Measurements from ENCODE around the gene DUSP5.

Gene DUSP5

DNA sequence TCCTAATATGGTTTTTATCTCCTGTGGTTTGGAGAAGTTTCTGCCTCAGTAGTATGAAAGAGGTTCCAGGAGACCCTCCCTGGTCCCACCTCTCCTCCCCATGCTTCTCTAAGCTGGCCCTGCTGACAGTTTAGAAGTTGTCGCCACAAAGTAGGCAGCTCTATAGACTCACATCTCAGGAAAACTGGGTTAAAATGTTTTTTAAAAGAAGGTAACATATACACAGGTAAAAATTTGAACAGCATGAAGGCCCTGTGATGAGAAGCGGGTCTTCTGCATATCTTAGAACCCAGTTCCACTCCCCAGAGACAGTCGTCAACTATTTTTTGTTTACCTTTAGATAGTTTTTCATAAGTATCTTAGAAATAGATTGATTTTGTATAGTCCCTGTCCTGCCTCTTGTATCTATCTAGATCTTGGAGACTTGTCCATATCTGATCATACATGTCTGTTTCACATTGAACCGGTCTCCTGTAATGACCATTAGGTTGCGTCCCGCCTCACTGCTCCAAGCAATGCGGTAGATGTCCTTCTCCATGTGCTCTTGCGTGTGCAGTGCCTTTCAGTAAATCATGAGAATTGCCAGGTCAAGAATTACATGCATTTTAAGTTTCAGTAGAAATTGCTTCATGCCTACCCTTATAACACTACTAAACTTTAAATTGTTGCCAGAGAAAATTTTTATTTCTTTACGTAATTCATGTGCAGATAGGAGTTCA, 2.2 kb downstream of the DUSP5 start:
- no peak for DNase-seq (ENCODE audit: low read depth in 2 of 2)

DNA sequence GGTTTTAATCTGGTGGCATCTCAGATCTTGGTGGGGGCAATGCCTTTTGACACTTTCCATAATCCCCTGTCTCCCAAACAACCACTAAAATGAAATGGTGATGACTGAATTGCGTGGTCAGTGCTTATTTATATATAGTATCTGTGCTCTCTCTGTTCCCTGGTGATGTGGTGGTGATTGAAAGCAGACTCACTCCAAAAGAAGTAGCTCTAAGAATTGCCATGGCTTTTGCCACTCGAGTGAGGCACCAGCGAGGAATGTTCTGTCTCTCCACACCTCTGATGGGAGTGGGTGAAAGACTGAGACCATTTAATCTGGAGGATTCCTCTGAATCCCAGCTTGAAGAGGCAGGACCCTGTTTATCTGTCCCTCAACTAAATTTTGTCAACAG, 2.8 kb downstream of the DUSP5 start:
- DNase-seq (ENCODE audit: low read depth in 2 of 2): no peak

DNA sequence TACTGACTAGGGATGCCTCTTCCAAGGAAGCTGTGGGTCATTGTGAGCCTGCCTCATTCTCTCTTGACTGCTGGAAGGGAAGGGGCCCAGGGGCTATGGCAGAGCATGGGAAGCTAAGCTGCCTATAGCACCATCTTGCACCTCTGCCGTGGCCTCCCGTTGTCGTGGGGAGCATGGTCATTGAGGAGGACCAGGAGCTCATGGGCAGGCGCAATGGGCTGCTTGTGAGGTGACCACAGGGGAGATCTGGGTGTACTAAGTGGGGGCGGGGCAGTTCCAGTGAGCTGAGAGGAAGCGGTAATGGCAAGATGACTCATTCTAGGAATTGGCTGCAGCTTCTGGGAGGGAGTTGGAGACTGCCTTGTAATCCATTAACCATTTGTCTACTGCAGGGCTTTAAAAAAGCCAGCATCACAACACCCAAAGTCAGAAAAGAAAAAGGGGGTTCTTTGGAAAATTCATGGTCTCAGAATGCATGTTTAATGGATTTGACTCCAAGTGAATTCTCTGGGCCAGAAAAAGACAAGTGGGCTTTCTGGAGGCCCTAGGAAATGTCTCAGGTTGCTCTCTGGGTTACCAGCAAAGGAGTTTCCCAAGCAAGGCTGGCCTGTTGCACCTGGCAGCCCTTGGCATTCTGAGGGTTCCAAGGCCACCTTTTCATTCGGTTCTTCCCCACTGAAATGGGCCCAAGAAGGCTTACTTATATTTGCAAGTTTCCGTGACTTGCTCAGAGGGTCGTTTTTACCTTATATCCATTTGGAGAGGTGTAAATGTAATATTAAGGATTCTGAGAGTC, 3.6 kb downstream of the DUSP5 start:
- DNase-seq (ENCODE audit: low read depth in 2 of 2): peak; percentile 58 to 67

DNA sequence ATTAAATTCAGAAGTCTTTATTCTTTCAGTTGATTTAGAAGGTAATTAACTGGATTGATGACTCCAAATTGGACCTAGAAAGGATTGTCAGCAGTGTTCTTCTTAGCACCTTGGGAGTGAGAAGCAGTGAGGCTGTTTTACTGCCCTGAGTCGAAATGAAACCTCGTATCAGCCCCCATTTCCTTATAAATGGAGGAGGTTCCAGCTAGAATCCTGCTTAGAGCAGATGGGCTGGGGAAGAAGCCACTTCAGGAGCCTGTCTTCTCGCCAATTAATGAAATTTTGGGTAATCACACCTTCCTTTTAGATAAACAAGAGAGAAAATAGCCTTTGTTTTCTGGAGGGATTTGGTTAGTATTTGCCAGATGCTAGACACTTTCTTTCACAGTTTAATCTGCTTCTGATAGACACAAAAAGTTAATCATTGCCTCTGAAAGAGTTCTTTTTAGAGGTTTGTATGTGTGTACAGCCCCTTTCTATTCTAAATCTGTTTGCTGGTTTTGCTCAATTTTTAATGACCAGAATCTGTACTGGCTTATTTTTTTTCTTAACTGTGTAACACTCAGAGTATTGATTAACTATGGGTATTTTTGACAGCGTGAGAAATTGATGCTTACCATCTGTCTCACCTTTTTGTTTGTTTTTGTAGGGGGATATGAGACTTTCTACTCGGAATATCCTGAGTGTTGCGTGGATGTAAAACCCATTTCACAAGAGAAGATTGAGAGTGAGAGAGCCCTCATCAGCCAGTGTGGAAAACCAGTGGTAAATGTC, 4.6 kb downstream of the DUSP5 start:
- no peak for DNase-seq (ENCODE audit: low read depth in 2 of 2)

DNA sequence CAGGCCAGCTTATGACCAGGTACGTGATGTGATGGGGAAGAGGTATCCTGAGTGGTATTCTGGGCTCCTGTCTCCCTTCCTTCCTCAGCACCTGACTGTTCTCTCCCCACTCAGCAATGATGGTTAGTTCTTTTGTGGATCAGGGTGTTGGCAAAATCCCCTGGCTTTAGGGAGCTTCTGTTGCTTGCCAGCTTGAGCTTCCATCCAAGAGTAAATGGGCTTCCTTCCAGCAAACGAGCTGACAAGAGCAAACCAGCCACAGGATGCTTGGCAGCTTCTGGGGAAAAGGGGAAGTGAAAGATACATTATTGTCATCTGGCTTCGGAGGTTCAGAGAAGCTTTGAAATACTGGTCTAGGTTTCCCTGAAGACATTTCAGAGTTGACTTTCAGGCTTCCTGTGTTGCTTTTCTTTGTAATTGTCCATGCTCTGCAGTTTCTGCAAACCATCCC, 5.2 kb downstream of the DUSP5 start:
- no peak for DNase-seq (ENCODE audit: low read depth in 2 of 2)

DNA sequence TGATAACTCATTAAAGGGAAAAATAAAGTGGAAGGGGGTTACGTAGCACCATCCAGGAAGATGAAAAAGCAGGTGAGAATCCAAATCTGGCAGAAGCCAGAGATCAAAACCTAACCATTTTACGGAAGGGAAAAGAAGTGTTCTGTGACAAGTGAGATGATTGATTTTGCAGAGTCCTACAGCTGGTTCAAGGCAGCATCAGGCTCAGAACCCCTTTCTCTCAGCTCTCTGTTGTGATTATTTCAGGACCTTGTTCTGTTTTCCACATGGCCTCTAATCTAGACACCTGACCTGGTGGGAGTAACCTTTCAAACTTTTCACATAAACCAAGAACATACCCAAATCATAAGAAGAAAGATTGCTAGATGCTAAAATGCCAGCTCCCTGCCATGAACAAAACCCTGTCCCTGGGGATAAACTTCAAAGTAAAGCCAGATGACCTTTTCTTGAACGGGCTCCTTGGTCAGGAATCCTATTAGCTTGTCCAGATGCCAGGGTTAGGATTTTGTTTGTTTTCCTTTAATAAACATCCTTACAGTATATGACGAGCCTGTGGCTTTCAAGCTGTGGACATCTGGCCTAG, 5.9 kb downstream of the DUSP5 start:
- no peak for DNase-seq (ENCODE audit: low read depth in 2 of 2)

DNA sequence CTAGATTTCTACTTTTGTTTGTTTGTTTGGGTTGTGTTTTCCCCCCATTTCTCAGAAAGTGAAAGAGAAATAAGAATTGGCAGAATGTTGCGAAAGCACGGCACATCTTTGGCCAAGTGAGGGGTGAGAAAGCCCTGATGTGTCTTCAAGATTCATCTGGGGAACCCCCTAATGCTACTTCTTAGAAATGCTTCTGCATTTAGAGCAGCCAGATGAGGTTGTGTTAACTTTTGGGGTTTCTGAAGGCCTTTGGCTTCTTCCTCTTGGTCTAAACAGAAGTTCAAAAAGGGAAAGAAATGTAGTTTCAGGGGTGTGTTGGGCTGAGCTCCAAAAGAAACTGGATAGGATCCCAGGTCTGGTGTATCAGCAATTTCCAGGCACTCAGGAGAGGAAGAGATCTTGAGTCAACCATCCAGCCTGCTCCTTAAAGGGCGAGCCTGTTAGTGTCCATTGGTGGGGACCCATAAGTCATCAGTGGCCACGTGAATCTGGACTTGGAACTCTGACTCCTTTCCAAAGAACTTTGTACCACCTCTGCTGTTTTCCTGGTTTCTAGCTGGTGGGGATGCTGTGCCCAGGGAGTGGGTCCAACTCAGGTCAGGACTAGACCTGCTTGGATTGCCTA, 6.5 kb downstream of the DUSP5 start:
- peak in 1 of 2 donors; percentile 39 for DNase-seq (ENCODE audit: low read depth in 2 of 2)

DNA sequence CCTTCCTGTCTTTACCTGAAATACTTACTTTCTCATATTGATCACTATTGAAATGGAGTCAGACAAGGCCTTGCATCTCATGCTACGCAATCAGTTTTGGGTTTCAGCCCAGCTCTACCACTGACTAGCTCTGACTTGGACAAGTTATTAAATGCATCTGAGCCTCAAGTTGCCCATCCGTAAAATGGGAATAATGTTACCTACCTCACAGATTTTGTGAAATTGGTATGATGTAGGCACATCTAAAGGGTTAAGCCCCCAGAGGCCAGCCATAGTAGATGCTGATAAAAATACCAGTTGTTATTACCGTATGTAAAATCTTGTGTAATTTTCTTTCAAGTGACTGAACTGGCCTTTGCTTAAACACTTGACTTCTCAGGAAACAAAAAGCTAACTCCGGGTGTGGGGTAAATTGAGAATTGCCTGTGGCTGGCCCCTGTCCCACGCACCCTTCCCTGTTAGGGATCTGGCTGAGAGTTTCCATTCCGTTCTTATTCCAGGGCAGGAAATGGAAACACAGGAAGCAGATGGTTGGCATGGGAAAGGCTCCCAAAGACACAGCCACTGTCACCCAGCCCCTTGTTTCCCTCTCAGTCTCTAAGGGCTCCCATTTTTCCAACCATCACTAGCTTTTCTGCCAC, 7.5 kb downstream of the DUSP5 start:
- DNase-seq (ENCODE audit: low read depth in 2 of 2): no peak

DNA sequence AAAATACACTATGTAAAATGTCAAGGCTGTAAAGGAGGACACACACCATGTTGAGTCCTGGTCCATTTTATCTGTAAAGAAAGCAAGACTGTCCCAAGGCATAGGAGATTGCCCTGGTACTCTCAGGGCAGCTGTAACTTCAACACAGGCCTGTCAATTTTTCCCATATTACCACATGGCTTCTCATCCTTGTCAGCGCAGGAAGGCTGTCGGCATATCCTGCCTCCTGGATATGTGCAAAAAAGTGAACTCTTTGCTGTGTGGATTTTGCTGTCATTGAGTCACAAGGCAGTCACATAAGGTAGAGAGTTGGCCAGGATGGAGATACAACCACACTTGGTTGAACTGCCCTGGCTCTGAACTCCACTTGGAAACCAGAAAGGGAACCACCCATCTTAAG, 8.7 kb downstream of the DUSP5 start:
- DNase-seq (ENCODE audit: low read depth in 2 of 2): no peak

DNA sequence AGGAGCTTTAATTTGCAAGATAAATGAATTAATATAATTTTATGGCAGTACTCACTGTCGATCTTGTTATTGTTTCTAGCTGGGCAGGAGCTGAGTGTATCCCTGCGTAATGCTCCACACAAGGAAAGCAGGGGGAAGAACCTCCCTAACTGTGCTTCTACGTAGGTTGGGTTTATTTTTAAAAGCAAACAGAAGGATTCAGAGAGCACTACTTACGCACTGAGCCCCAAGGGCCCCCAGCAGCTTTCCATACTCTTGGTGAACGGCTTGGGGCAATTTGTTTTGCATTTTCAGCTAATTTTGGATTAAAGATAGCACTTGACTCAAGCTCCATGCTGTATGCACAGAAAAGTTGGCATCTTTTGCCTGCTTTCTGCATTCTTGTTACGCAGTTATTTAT, 9.6 kb downstream of the DUSP5 start:
- no peak for DNase-seq (ENCODE audit: low read depth in 2 of 2)

DNA sequence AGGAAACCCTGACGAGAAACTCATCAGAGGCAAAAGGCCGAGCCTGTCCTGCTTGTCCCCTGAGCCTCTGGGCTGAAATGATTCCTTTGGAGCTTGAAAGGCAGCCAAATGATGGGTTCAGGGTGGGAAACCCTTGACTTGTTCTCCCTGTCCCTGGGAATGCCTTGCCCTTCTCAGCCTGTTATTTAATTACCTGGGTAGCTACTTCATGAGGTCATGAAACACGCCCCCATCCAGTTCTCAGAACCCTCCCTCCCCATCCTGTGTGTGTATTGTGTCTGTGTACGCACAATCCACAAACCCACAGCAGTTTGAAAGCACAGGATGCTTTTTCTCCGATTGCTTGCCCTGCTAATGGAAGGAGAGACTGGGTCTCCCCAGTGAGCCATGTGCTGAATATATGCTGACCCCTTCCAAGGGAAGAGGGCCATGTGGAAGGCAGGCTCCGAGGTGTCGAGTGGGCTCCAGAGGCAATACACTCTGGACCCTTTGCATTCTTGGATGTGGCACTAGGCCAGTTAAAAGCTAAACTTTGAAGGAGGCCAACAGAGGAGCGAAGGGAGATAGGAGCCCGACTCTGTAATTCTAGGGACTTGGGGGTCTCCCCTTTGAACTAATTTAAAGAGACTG, 10.6 kb downstream of the DUSP5 start:
- DNase-seq (ENCODE audit: low read depth in 2 of 2): no peak

DNA sequence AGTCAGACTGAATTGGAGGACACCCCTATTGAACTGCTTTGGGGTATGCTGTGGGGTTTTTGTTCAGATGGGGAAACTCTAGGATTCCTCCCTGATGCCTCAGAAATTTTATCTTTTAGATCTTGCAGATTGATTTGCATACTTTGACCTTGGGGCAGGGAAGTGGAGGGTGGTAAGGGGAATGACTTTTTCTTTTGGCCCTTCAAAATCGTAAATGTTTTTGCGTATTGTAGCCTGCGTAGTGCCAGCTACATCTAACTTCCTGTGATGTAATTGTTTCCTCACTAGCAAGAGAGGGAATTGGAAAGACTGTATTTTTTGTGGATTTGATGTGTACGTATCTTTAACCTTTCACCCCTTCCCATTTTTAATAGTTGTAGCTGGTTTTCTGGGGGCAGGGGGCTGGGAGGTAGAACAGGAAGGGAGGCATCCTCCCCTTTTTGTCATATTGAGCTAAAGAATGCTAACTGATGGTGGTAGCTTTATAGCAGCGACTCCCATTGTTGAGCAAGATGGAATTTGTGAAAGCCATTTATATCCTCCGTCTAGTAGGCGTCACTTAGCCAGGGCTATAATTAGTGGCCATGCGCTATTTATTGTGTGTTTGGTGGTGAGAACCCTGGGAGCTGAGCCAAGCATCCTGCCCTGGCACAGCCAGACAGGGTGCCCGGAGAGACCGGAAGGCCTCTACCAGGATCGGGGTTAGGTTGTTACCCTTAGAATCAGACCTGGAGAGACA, 11.3 kb downstream of the DUSP5 start:
- no peak for DNase-seq (ENCODE audit: low read depth in 2 of 2)

DNA sequence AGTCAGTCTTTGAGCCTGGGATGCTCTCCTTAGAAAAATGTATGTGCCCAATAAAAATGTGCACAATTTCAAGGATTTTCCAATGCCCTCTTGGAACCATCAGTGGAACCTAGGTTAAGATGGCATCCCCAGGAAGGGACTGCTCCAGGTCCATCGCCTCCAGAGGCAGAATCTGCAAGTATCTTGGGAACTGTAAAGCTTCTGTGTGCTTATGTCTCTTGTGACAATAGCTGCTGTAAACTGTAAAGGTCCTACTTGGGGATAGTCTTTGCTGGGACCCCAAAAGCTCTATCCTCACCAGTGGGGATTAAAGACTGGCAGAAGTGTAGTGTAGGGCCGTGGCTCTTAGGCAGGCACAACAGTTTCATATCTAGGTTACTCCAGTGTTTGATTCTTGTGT, 11.9 kb downstream of the DUSP5 start:
- DNase-seq (ENCODE audit: low read depth in 2 of 2): no peak

DNA sequence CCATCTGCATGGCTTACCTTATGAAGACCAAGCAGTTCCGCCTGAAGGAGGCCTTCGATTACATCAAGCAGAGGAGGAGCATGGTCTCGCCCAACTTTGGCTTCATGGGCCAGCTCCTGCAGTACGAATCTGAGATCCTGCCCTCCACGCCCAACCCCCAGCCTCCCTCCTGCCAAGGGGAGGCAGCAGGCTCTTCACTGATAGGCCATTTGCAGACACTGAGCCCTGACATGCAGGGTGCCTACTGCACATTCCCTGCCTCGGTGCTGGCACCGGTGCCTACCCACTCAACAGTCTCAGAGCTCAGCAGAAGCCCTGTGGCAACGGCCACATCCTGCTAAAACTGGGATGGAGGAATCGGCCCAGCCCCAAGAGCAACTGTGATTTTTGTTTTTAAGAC, 12.4 kb downstream of the DUSP5 start:
- no peak for DNase-seq (ENCODE audit: low read depth in 2 of 2)

DNA sequence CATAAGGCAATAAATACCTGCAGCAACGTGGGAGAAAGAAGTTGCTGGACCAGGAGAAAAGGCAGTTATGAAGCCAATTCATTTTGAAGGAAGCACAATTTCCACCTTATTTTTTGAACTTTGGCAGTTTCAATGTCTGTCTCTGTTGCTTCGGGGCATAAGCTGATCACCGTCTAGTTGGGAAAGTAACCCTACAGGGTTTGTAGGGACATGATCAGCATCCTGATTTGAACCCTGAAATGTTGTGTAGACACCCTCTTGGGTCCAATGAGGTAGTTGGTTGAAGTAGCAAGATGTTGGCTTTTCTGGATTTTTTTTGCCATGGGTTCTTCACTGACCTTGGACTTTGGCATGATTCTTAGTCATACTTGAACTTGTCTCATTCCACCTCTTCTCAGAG, 13.0 kb downstream of the DUSP5 start:
- no peak for DNase-seq (ENCODE audit: low read depth in 2 of 2)

DNA sequence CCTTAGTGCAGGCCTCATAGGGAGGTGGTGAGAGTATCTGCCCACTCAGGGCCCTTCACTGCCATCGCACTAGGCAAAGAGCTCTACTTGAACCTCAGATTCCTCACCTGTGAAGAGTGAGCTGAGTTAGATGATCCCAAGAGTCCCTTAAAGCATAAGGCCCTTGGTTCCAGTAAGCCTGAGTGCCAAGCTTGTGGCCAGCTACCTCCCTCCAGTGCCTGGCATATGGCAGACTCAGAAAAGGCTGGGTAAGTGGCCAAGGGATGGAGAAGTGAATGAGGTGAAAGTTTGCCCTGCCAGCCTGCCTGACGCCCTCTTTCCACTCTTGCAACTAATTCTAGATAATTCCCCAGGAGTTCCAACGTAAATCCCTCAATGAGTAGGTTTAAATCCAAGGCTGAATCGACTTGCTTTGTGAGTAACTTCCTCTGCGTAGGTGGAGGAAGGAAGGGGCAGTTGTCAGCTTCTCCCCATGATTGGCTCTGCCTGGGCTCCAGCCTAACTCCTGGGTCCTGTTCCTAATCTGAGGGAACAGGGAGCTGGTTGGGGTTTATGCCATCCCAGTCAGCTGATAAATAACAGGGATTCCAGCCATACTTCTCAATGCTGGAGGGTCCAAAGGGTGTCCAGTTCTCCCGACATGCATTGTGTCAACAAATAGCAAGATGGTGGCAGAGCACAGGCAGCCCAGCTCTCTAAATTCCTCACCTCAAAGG, 14.2 kb downstream of the DUSP5 start:
- no peak for DNase-seq (ENCODE audit: low read depth in 2 of 2)

DNA sequence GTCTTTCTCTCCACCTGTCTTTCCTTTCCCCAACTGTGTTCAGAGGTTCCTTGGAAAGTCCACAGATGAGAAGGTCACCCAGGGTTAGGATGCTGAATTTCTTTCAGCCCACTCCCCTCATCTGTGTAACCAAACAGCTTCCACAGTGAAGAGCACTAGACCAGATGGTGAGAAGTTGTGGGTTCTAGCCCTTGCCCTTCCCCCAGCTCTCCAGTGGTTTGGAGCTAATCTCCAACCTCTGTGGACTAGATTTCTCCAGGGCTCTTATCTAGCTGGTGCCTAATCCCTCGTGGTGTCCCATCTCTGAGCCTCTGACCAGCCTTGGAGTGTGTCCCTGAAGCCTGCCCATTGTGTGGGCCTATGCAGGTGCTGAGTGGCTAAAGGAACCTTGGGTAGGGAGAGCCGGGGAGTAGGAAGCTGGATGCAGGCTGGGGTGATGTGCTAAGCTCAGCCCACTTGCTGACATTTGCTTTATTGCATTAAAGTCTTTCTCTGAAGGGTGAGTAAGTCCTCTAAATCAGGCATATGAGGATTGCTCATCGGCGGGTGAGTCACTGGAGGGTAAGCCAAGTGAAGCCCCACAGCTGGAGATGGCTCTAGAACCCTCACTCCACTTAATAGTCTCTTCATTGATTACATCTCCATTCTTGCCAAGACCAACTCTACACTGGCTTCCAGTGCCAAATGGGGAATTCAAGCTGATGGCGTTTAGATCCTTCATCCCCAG, 14.9 kb downstream of the DUSP5 start:
- DNase-seq (ENCODE audit: low read depth in 2 of 2): no peak

DNA sequence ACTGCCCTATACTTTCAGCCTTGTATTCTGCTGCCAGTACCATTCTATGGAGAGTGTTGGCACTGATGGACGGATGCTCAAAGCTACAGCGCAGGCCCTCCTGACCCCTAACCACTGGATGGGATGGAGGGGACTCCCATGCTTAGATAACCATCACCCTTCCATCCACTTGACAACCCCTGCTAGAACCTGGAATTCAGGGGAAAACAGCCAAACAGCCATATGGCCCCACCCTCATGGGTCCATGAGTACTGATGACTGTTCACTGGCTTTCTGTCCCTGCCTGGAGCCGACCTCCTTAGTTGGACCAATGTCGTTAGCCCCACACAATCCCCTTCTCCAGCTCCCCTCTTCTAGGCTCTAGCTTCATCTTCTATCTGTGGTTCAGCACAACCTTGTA, 16.2 kb downstream of the DUSP5 start:
- DNase-seq (ENCODE audit: low read depth in 2 of 2): no peak

DNA sequence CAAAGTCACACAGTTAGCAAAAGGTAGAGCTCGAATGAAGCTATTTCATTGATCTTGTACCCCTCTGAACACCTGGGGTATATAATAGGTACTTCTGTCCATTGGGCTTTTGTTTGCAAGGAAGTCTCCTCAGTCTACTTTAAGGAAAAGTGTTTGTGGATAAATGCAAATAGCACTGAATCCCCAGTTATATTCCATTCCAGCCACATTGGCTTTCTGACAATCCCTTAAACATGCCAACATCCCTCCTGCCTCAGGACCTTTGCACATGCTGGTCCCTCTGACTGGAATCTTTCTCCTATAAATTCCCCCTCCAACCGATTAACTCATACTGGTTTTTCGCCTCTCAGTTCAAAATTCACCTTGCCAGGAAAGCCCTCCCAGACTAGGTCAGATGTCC, 17.1 kb downstream of the DUSP5 start:
- no peak for DNase-seq (ENCODE audit: low read depth in 2 of 2)
